NCI-H226 (cell line): ENCODE data around the gene TEN1.
"Not testable (repeated sequence)": the region's sequence is repeated elsewhere in the genome, so short reads cannot be mapped to it uniquely, and the experiment has no call there.

Experiments
- DNase-seq: peaks from one replicate; pipeline ENCODE4 v3.0.0-alpha.2; 2015

Gene TEN1

GRCh38 chr17:75978938-75979704 lies at the start of gene TEN1, which contains the start of gene ACOX1:
Gene TEN1 (plus strand): TSS chr17:75979240. CDS start chr17:75986193, 6,953 bp downstream.
Gene ACOX1 (minus strand): TSS chr17:75979166. CDS start chr17:75979073, 93 bp downstream.
- peak; percentile 94 for DNase-seq

- DNase-seq = no peak
These were observed 48.0 kb upstream of the TEN1 start for GRCh38 chr17:75931062-75931461.

GRCh38 chr17:75932852-75933251 lies 46.2 kb upstream of the TEN1 start:
- no peak for DNase-seq

- DNase-seq = no peak
These were observed 45.2 kb upstream of the TEN1 start for GRCh38 chr17:75933808-75934207.

- DNase-seq = no peak
These were observed 41.4 kb upstream of the TEN1 start for GRCh38 chr17:75937652-75938051.

GRCh38 chr17:75940727-75941441 lies 38.2 kb upstream of the TEN1 start, which contains the start of gene FBF1:
Gene FBF1 (minus strand): TSS chr17:75941042. CDS start chr17:75938149, 2,893 bp downstream.
- DNase-seq = peak; percentile 97

GRCh38 chr17:75941442-75941819 lies 37.6 kb upstream of the TEN1 start:
- DNase-seq = no peak

GRCh38 chr17:75942473-75942872 lies 36.6 kb upstream of the TEN1 start:
- no peak for DNase-seq

- DNase-seq = no peak
These were observed 35.5 kb upstream of the TEN1 start for GRCh38 chr17:75943491-75943890.

GRCh38 chr17:75945211-75945610 lies 33.8 kb upstream of the TEN1 start:
- no peak for DNase-seq

GRCh38 chr17:75950421-75950820 lies 28.6 kb upstream of the TEN1 start:
- no peak for DNase-seq

GRCh38 chr17:75950855-75951554 lies 28.0 kb upstream of the TEN1 start:
- peak; percentile 35 for DNase-seq

GRCh38 chr17:75959051-75959838 lies 19.8 kb upstream of the TEN1 start:
- no peak for DNase-seq

- no peak for DNase-seq
These were observed 19.1 kb upstream of the TEN1 start for GRCh38 chr17:75959839-75960511.

GRCh38 chr17:75965468-75965867 lies 13.6 kb upstream of the TEN1 start:
- no peak for DNase-seq

- DNase-seq = not testable (repeated sequence)
These were observed 10.0 kb upstream of the TEN1 start for GRCh38 chr17:75969044-75969443.

- no peak for DNase-seq
These were observed 9.0 kb upstream of the TEN1 start for GRCh38 chr17:75970011-75970523.

- DNase-seq = no peak
These were observed 8.4 kb upstream of the TEN1 start for GRCh38 chr17:75970626-75971025.

GRCh38 chr17:75975187-75975586 lies 3.9 kb upstream of the TEN1 start:
- not testable (repeated sequence) for DNase-seq

GRCh38 chr17:75975757-75976174 lies 3.3 kb upstream of the TEN1 start:
- no peak for DNase-seq

GRCh38 chr17:75976175-75976848 lies 2.7 kb upstream of the TEN1 start:
- DNase-seq = no peak
